ENCODE results near the gene KRTAP10-4. TPM values are rescaled to one million over a fixed set of nuclear protein-coding genes. Genes with fewer than 3 reads are reported as not detected.

Gene KRTAP10-4
- total RNA-seq, 4 donors from 2014 or later, result not detected

DNA sequence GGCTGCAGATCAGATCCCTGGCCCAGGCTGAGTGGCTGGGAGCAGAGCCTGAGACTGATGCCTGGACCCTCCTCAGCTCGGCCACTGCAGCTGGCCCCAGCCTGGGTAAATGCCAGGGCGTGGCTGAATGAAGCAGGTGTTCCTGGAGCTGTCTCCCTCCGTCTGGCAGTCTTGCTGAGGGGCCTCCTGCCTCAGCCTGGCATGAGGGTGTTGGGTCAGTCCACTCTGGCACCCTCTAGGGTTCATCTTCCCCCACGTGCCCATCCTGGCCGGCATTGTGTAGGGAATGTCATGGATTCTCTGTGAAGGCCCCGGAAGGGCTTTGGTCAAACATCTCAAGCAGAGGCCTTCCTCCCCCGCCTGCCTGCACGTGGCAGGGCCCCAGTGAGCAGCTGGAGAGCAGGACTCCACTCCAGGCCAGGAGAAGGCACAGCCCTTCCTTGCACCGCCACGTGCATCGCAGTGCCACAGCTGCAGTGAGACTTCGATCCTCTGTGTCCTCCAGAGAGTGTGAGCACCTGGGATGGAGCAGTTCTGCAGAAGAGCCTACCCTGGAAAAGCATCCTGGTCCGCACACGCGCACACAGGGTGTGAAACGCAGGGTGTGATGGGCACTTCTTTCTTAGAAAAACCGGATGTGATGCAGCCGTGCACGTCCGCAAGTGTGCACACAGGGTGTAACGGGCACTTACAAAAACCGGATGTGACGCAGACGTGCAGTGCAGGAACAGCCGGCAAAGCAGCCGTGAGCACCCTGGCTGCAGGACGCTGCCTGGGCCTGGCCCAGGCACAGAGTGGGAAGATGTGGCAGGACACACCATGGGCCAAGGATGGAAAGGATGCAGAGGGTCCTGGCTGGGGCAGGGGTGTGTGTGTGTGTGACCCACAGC lies 4.6 kb upstream of the KRTAP10-4 start:
- Histone ChIP-seq H3K36me3 (no peaks in the 10 kb centered on the region), H3K27ac (no peak overlapping the region), H3K4me1 (peaks cover 0 to 2% (median 0%) of the 10 kb centered on the region in 4 donors), H3K9me3 (no peaks in the 10 kb centered on the region), H3K4me3 (no peak overlapping the region), H3K27me3 (peaks cover 2% of the 10 kb centered on the region)
- WGBS, 2 donors (ENCODE audit: low coverage in 1 of 2), result 69 to 90% methylated on average over 10 to 27 of the region's 27 CpGs
- TF ChIP-seq POLR2A (IDR thresholded peaks at IDR 0.05) (no peak), EP300 (IDR thresholded peaks at IDR 0.05; ENCODE audit: low read depth) (no peak)
- intact Hi-C loops (cut with DNase I; ENCODE audit: low total_unique reads), result no loop called here
- DNase-seq, result no peak
- in situ Hi-C loops (cut with MboI; ENCODE audit: low pct_ligation_motif_present in 1 of 4, low pct_unique_long_range_greater_than_20kb in 1 of 4, low sequenced_read_pairs in 3 of 4), result no loop called here

DNA sequence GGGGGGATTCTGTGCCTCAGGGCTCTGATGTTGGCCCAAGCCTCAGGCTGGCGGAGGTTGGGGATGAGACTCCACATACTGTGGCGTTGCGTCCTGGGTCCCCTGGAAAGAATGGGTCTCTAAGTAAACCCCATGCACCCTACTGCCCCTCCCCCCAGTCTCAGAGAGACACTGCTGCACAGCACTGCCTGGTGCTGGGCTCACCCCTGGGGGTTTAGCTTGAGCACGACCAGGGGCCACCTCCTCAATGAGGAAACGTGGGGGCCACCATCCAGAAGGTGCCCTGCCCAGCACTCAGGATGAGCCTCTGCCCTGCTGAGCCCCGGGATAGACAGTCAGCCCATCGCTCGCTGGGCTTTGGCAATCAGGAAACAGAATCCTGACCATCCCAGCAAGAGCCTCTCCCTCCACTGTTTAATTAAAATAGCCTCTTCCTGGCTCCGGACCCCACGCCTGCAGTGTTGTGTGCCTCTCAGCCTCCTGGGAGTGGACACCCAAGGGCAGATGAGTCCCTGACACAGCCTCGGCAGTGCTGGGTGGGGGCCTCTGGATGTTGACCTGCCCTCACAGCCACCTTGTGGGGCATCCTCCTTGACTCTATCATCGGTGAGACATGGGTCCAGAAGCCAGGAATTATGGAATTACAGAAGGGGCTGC lies 3.5 kb upstream of the KRTAP10-4 start:
- Histone ChIP-seq H3K4me1 (peaks cover 0 to 9% (median 8%) of the 10 kb centered on the region in 4 donors), H3K27me3 (peaks cover 4% of the 10 kb centered on the region), H3K4me3 (no peak overlapping the region), H3K27ac (no peak overlapping the region), H3K36me3 (no peaks in the 10 kb centered on the region), H3K9me3 (no peaks in the 10 kb centered on the region)
- WGBS, 2 donors (ENCODE audit: low coverage in 1 of 2), result 78% methylated on average over 9 of the region's 12 CpGs; no CpG with 5 or more reads in 1 of the 2 donors
- intact Hi-C loops (cut with DNase I; ENCODE audit: low total_unique reads) (no loop called here), in situ Hi-C loops (cut with MboI; ENCODE audit: low pct_ligation_motif_present in 1 of 4, low pct_unique_long_range_greater_than_20kb in 1 of 4, low sequenced_read_pairs in 3 of 4) (no loop called here)
- TF ChIP-seq POLR2AphosphoS5 (IDR thresholded peaks at IDR 0.05) (no peak), EP300 (IDR thresholded peaks at IDR 0.05; ENCODE audit: low read depth) (no peak), POLR2A (IDR thresholded peaks at IDR 0.05) (no peak)
- TF ChIP-seq, protein P1, sequence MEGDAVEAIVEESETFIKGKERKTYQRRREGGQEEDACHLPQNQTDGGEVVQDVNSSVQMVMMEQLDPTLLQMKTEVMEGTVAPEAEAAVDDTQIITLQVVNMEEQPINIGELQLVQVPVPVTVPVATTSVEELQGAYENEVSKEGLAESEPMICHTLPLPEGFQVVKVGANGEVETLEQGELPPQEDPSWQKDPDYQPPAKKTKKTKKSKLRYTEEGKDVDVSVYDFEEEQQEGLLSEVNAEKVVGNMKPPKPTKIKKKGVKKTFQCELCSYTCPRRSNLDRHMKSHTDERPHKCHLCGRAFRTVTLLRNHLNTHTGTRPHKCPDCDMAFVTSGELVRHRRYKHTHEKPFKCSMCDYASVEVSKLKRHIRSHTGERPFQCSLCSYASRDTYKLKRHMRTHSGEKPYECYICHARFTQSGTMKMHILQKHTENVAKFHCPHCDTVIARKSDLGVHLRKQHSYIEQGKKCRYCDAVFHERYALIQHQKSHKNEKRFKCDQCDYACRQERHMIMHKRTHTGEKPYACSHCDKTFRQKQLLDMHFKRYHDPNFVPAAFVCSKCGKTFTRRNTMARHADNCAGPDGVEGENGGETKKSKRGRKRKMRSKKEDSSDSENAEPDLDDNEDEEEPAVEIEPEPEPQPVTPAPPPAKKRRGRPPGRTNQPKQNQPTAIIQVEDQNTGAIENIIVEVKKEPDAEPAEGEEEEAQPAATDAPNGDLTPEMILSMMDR (IDR thresholded peaks at IDR 0.05), result no peak
- DNase-seq, result no peak

DNA sequence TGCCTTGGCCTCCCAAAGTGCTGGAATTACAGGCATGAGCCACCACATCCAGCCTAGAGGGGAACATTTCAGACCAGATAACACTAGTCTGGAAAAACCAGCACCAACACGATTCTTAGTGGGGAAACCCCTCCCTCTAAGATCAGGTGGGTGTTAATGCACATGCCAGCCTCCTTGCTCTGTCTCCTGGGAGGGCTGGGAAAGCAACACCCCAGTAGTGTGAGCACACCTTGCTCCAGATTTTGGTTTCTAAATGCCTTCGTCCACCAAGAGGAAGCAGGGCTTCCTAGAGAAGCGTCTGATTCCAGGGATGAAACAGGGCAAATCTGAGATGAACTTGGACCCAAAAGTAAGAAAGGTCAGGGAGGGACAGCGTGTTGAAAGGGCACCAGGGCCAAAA lies 2.2 kb upstream of the KRTAP10-4 start:
- in situ Hi-C loops (cut with MboI; ENCODE audit: low pct_ligation_motif_present in 1 of 4, low pct_unique_long_range_greater_than_20kb in 1 of 4, low sequenced_read_pairs in 3 of 4), result no loop called here
- intact Hi-C loops (cut with DNase I; ENCODE audit: low total_unique reads), result no loop called here
- Histone ChIP-seq H3K9me3 (no peaks in the 10 kb centered on the region), H3K4me1 (peaks cover 0 to 11% (median 8%) of the 10 kb centered on the region in 4 donors), H3K27ac (no peak overlapping the region), H3K36me3 (no peaks in the 10 kb centered on the region), H3K27me3 (peaks cover 4% of the 10 kb centered on the region), H3K4me3 (no peak overlapping the region)
- no peak for DNase-seq
- WGBS, 2 donors (ENCODE audit: low coverage in 1 of 2), result 66 to 87% methylated on average over 3 to 4 of the region's 4 CpGs
- TF ChIP-seq POLR2AphosphoS5 (IDR thresholded peaks at IDR 0.05), result no peak
- TF ChIP-seq, protein P1 (IDR thresholded peaks at IDR 0.05), result no peak
- TF ChIP-seq EP300 (IDR thresholded peaks at IDR 0.05; ENCODE audit: low read depth), result no peak
- TF ChIP-seq POLR2A (IDR thresholded peaks at IDR 0.05), result no peak

DNA sequence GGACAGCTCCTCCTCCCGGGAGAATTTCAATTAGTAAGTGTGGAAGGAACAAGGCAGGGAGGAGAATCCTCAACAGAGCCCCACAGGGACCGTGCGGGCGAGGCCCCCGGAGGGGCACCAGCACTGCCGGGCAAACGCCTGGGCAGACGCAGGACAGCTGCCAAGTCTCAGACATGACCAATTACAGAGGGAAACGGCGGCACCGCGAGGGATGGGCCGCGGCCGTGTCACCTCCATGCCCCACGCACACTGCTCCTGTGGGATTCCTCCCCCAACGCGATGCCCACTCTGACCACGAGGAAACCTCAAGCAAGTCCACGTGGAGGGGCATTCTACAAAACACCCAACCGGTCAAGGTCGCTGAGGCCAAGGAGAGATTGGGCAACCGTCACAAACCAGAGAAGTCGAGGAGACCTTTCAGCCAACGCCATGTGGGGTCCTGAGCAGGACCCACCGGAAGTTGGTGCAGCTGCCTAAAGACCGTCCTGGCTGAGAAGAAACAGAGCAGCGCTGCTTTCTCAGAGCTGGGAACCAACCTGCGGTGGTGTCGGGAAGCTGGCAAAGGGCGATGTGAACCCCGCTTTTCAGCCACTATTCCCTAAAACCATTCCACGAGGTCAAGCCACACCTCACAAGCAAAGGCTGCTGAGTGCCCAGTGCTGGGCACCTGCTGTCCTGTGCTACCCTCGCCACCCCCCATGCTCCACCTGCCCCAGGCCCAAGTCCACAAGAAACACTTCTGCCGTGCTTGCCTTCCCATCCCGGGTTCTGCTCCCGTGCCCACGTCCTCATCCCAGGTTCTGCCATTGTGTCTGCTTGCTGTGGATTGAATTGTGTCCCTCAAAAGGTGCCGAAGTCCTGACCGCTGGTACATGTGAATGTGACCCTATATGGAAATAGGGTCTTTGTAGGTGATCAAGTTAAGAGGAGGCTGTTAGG lies 1.4 kb upstream of the KRTAP10-4 start:
- Histone ChIP-seq H3K4me1 (peaks cover 0 to 11% (median 8%) of the 10 kb centered on the region in 4 donors), H3K9me3 (no peaks in the 10 kb centered on the region), H3K27me3 (peaks cover 4% of the 10 kb centered on the region), H3K36me3 (no peaks in the 10 kb centered on the region), H3K27ac (no peak overlapping the region), H3K4me3 (no peak overlapping the region)
- no peak for DNase-seq
- 88 to 89% methylated on average over 11 to 40 of the region's 40 CpGs for WGBS, 2 donors (ENCODE audit: low coverage in 1 of 2)
- intact Hi-C loops (cut with DNase I; ENCODE audit: low total_unique reads) (no loop called here), in situ Hi-C loops (cut with MboI; ENCODE audit: low pct_ligation_motif_present in 1 of 4, low pct_unique_long_range_greater_than_20kb in 1 of 4, low sequenced_read_pairs in 3 of 4) (no loop called here)
- TF ChIP-seq, protein P1 (IDR thresholded peaks at IDR 0.05), result no peak
- TF ChIP-seq POLR2A (IDR thresholded peaks at IDR 0.05) (no peak), EP300 (IDR thresholded peaks at IDR 0.05; ENCODE audit: low read depth) (no peak), POLR2AphosphoS5 (IDR thresholded peaks at IDR 0.05) (no peak)

Measured in transverse colon (tissue), 4 donors.